IMR-90 (cell line): ENCODE data around the gene ADAMTS13. TPM values are rescaled to one million over a fixed set of nuclear protein-coding genes. Genes with fewer than 3 reads are reported as not detected.
A peak's percentile ranks its signal among the peaks of the same experiment; 100 is the strongest.

ENCODE experiments used
- ATAC-seq: fragments of 200-7000 bp; cut with Tn5 transposase; 2 replicates; pipeline ENCODE4 v1.9.1; 2020; ENCODE audit warnings: low read depth, mild to moderate bottlenecking, moderate library complexity
- BruUV-seq: library from RNA; stranded (reverse); fragments of 400-500 nt; replicated peaks from 2 replicates; lab custom pipeline; 2021; lab: Mats Ljungman, UMichigan
- CTCF ChIA-PET: fragments of 300-600 bp; formaldehyde crosslinking; extraction: SDS; loops from one replicate; lab custom pipeline; 2021; ENCODE audit warnings: antibody characterized with exemption; lab: Yijun Ruan, JAX
- POLR2A ChIA-PET: fragments of 300-600 bp; sonication (Branson Sonifier 250); formaldehyde crosslinking; loops from one replicate; lab custom pipeline; 2022; ENCODE audit warnings: antibody characterized with exemption; ENCODE audit not compliant: unreplicated experiment; lab: Charles Lee
- DNase-seq: peaks from one replicate; pipeline ENCODE4 v3.0.0; 2013
- H2AFZ ChIP-seq: replicated peaks from 2 replicates; pipeline ENCODE3; 2013; ENCODE audit warnings: low read length, mild to moderate bottlenecking; ENCODE audit not compliant: poor library complexity
- H2AK5ac ChIP-seq: 2 replicates; pipeline ENCODE4 v1.6.1; 2013; ENCODE audit warnings: low read depth, low read length, inconsistent platforms
- H2AK9ac ChIP-seq: replicated peaks from 2 replicates; pipeline ENCODE3; 2013; ENCODE audit warnings: mild to moderate bottlenecking, low read depth, low read length, moderate library complexity; ENCODE audit not compliant: poor library complexity
- H2BK120ac ChIP-seq: 2 replicates; pipeline ENCODE4 v1.6.1; 2013; ENCODE audit warnings: low read depth, low read length, inconsistent platforms
- H2BK15ac ChIP-seq: 3 replicates; pipeline ENCODE4 v1.6.1; 2013; ENCODE audit warnings: low read depth, low read length, inconsistent platforms
- H2BK20ac ChIP-seq: 2 replicates; pipeline ENCODE4 v1.6.1; 2013; ENCODE audit warnings: low read depth, mild to moderate bottlenecking, inconsistent platforms, low read length, moderate library complexity
- H2BK5ac ChIP-seq: 2 replicates; pipeline ENCODE4 v1.6.1; 2013; ENCODE audit warnings: mild to moderate bottlenecking, low read depth, low read length, inconsistent platforms; ENCODE audit not compliant: poor library complexity, severe bottlenecking
- H3K14ac ChIP-seq: replicated peaks from 2 replicates; pipeline ENCODE4 v1.6.1; 2013; ENCODE audit warnings: low read depth, low read length, inconsistent platforms
- H3K18ac ChIP-seq: 2 replicates; pipeline ENCODE4 v1.6.1; 2013; ENCODE audit warnings: low read depth, low read length, control low read depth
- H3K23ac ChIP-seq: 2 replicates; pipeline ENCODE4 v1.6.1; 2013; ENCODE audit warnings: low read depth, low read length, inconsistent platforms
- H3K27ac ChIP-seq: 2 replicates; pipeline ENCODE4 v1.5.1; 2013; ENCODE audit warnings: mild to moderate bottlenecking, control low read depth, low read length; ENCODE audit not compliant: insufficient read depth
- H3K27me3 ChIP-seq: 2 replicates; pipeline ENCODE4 v1.6.1; 2013; ENCODE audit warnings: low read length; ENCODE audit not compliant: control insufficient read depth, insufficient read depth
- H3K36me3 ChIP-seq: 2 replicates; pipeline ENCODE4 v1.6.1; 2013; ENCODE audit warnings: low read length, mixed read lengths; ENCODE audit not compliant: control insufficient read depth, insufficient read depth
- H3K4ac ChIP-seq: 2 replicates; pipeline ENCODE4 v1.6.1; 2013; ENCODE audit warnings: low read depth, low read length, inconsistent platforms
- H3K4me1 ChIP-seq: 2 replicates; pipeline ENCODE4 v1.6.1; 2013; ENCODE audit warnings: low read length, mixed read lengths; ENCODE audit not compliant: control insufficient read depth, insufficient read depth
- H3K4me2 ChIP-seq: 2 replicates; pipeline ENCODE4 v1.6.1; 2013; ENCODE audit warnings: low read depth, mild to moderate bottlenecking, control low read depth, low read length, moderate library complexity
- H3K4me3 ChIP-seq: 2 replicates; pipeline ENCODE4 v1.5.1; 2013; ENCODE audit warnings: low read depth, mild to moderate bottlenecking, control low read depth, low read length, moderate library complexity; ENCODE audit not compliant: insufficient read depth
- H3K56ac ChIP-seq: 2 replicates; pipeline ENCODE4 v1.6.1; 2013; ENCODE audit warnings: low read length, inconsistent platforms; ENCODE audit not compliant: insufficient read depth; ENCODE audit errors: extremely low read depth
- H3K79me1 ChIP-seq, 2 experiments: 2 replicates each; pipeline ENCODE4 v1.6.1; 2013; ENCODE audit warnings: low read length in 2 of 2, inconsistent platforms in 1 of 2, low read depth in 1 of 2
- H3K9ac ChIP-seq: 2 replicates; pipeline ENCODE4 v1.6.1; 2013; ENCODE audit warnings: low read depth, low read length, control low read depth
- H3K9me1 ChIP-seq: 2 replicates; pipeline ENCODE4 v1.6.1; 2013; ENCODE audit warnings: low read length, inconsistent platforms; ENCODE audit not compliant: insufficient read depth
- H3K9me3 ChIP-seq: 2 replicates; pipeline ENCODE4 v1.6.1; 2013; ENCODE audit warnings: low read length; ENCODE audit not compliant: control insufficient read depth, insufficient read depth
- H4K20me1 ChIP-seq: 2 replicates; pipeline ENCODE4 v1.6.1; 2013; ENCODE audit warnings: low read length, inconsistent platforms; ENCODE audit not compliant: insufficient read depth
- H4K5ac ChIP-seq: 2 replicates; pipeline ENCODE4 v1.6.1; 2013; ENCODE audit warnings: mild to moderate bottlenecking, low read depth, low read length, control low read depth
- H4K8ac ChIP-seq, 2 experiments: 2 replicates each; pipeline ENCODE4 v1.6.1; 2013; ENCODE audit warnings: low read depth in 2 of 2, low read length in 2 of 2, control low read depth in 1 of 2, inconsistent platforms in 1 of 2
- H4K91ac ChIP-seq: 2 replicates; pipeline ENCODE4 v1.6.1; 2013; ENCODE audit warnings: low read depth, low read length, inconsistent platforms; ENCODE audit not compliant: insufficient read depth
- BHLHE40 ChIP-seq: fragments of 150-350 bp; IDR thresholded peaks from 2 replicates; pipeline ENCODE4 v1.6.1; 2016; ENCODE audit warnings: mild to moderate bottlenecking, low read depth, low read length
- CEBPB ChIP-seq: IDR thresholded peaks from 2 replicates; pipeline ENCODE4 v1.6.1; 2012; ENCODE audit warnings: low read depth, low read length, improper control_type of control experiment
- MXI1 ChIP-seq: IDR thresholded peaks from 2 replicates; pipeline ENCODE4 v1.6.1; 2012; ENCODE audit warnings: low read depth, mild to moderate bottlenecking, low read length, moderate library complexity, borderline replicate concordance
- NFE2L2 ChIP-seq: fragments of 150-350 bp; IDR thresholded peaks from 2 replicates; pipeline ENCODE4 v1.6.1; 2016; ENCODE audit warnings: low read depth, mild to moderate bottlenecking, low read length
- POLR2A ChIP-seq: IDR thresholded peaks from 2 replicates; pipeline ENCODE4 v1.6.1; 2012; ENCODE audit warnings: mild to moderate bottlenecking, low read depth, low read length
- WGBS, 2 experiments: methylation state at CpG; one replicate each; pipeline versions ENCODE4 v1.1.5 to v1.1.7; 2013; ENCODE audit warnings: missing lambda C conversion rate in 2 of 2; ENCODE audit not compliant: insufficient read length in 1 of 2; ENCODE audit errors: extremely low coverage in 2 of 2; 5-methylcytosine and 5-hydroxymethylcytosine counted together
- dilution Hi-C: fragments of 300-500 bp; cut with HindIII; formaldehyde crosslinking; loops from one replicate; pipeline ENCODE4 v1.14.3; 2018; ENCODE audit warnings: low sequenced_read_pairs; ENCODE audit not compliant: unreplicated experiment
- in situ Hi-C: fragments of 300-500 bp; cut with MboI; formaldehyde crosslinking; loops from 3 replicates; pipeline ENCODE4 v1.14.3; 2019; ENCODE audit warnings: low sequenced_read_pairs, inconsistent platforms, mixed read lengths
- intact Hi-C: fragments of 100-400 bp; cut with micrococcal nuclease; formaldehyde crosslinking; loops from 2 replicates; pipeline ENCODE4 v1.10.0; 2022
- polyA plus RNA-seq, 3 experiments: library from polyadenylated mRNA; depleted of rRNA; stranded (reverse); fragments of >200 nt; gene quantifications; 2 replicates each; pipeline ENCODE4 v1.2.3, GENCODE V29; 2012; ENCODE audit warnings: low replicate concordance in 1 of 3
- total RNA-seq: library from RNA; depleted of rRNA; stranded (reverse); fragments of >200 nt; gene quantifications from 2 replicates; pipeline ENCODE4 v1.2.3, GENCODE V29; 2012
- TF ChIP-seq, protein P1 (sequence below): fragments of 150-350 bp; IDR thresholded peaks from 2 replicates; pipeline ENCODE4 v1.6.1; 2017; ENCODE audit warnings: mild to moderate bottlenecking, antibody characterized with exemption, low read length, low read depth
- TF ChIP-seq, protein P2 (sequence below): fragments of 150-350 bp; IDR thresholded peaks from 2 replicates; pipeline ENCODE4 v1.6.1; 2016; ENCODE audit warnings: low read depth, mild to moderate bottlenecking, low read length, moderate library complexity, borderline replicate concordance
- TF ChIP-seq, protein P3 (sequence below): conservative IDR thresholded peaks from 2 replicates; pipeline ENCODE4 v1.5.1; 2012; ENCODE audit warnings: mild to moderate bottlenecking, low read depth, low read length, improper control_type of control experiment

The ADAMTS13 gene
- total and polyA plus RNA-seq, 2 of the 4 experiments (the other 2 are of a cell fraction) = 0.18 to 2.8 TPM

DNA sequence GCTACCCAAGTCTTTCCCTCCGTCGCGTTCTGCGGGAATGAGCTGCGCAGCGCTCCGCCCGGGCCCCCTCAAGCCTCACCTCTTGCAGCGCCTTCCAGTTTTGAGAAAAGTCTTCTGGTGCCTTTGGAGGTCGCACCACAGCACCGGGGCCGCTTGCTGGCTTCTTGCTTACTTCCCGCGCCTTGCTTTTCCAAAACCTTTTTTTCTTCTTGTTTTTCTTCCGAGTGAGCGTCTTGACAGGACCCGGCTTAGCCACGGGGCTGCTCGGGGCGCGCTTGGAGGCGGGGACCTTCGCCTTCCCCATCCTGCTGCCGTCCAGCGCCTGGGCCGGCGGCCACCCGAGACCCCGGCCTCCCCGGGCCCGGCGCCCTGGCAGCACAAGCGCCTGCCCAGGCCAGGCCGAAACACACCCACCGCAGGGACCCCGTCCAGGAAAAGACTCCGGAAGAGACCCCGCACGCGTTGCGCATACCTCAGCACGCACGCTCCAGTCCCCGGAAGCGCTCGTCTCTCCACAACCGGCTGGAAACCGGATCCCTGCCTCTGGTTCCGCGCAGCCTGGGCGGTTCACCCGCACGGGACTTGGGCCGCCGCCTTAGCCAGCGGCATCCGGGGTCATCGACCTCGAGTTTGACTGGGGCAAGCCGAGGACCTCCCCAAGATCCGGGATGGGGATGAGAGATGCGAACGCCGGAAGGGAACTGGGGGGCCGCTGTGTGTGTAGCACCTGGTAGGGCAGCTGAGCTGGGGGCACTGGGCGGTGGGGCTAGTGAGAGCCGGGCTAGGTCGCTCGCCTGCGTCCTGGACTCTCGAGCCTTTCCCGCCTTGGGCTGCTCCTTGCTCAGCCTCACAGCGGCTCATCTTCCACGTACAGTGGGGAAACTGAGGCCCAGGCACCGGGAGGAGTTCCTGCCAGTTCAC lies 4.4 kb upstream of the ADAMTS13 start, which contains the start of gene REXO4:
Gene REXO4 (minus strand): TSS at position 470 of the 921 bp plus-strand sequence. CDS start 166 bp downstream, at position 304.
- H3K79me1 ChIP-seq = peaks cover 25 to 40% of the 10 kb centered on the region in 2 experiments
- peak within 1 kb of the TSS; percentile 100 for H2AFZ ChIP-seq
- peak within 1 kb of the TSS; percentile 95 for H3K14ac ChIP-seq
- dilution Hi-C loops (no loop called here), in situ Hi-C loops (no loop called here), intact Hi-C loops (no loop called here)
- H3K4me2 ChIP-seq = peak within 1 kb of the TSS; percentile 98
- peak within 1 kb of the TSS; percentile 98 for H4K5ac ChIP-seq
- POLR2A ChIA-PET = no interaction called here
- no peak within 1 kb of the TSS for H2BK15ac ChIP-seq
- H3K9me1 ChIP-seq = peaks cover 7% of the 10 kb centered on the region
- no peak within 1 kb of the TSS for H2BK20ac ChIP-seq
- TF ChIP-seq, protein P1, sequence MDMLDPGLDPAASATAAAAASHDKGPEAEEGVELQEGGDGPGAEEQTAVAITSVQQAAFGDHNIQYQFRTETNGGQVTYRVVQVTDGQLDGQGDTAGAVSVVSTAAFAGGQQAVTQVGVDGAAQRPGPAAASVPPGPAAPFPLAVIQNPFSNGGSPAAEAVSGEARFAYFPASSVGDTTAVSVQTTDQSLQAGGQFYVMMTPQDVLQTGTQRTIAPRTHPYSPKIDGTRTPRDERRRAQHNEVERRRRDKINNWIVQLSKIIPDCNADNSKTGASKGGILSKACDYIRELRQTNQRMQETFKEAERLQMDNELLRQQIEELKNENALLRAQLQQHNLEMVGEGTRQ = peak; percentile 33
- TF ChIP-seq BHLHE40 = peak; percentile 99
- TF ChIP-seq, protein P2, sequence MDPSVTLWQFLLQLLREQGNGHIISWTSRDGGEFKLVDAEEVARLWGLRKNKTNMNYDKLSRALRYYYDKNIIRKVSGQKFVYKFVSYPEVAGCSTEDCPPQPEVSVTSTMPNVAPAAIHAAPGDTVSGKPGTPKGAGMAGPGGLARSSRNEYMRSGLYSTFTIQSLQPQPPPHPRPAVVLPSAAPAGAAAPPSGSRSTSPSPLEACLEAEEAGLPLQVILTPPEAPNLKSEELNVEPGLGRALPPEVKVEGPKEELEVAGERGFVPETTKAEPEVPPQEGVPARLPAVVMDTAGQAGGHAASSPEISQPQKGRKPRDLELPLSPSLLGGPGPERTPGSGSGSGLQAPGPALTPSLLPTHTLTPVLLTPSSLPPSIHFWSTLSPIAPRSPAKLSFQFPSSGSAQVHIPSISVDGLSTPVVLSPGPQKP = no peak
- TF ChIP-seq CEBPB = no peak
- peak; percentile 94 for TF ChIP-seq MXI1
- peak; percentile 48; the same call in 1 of the 2 replicates for TF ChIP-seq POLR2A
- TF ChIP-seq NFE2L2 = peak; percentile 9; the same call in 1 of the 2 replicates
- TF ChIP-seq, protein P3, sequence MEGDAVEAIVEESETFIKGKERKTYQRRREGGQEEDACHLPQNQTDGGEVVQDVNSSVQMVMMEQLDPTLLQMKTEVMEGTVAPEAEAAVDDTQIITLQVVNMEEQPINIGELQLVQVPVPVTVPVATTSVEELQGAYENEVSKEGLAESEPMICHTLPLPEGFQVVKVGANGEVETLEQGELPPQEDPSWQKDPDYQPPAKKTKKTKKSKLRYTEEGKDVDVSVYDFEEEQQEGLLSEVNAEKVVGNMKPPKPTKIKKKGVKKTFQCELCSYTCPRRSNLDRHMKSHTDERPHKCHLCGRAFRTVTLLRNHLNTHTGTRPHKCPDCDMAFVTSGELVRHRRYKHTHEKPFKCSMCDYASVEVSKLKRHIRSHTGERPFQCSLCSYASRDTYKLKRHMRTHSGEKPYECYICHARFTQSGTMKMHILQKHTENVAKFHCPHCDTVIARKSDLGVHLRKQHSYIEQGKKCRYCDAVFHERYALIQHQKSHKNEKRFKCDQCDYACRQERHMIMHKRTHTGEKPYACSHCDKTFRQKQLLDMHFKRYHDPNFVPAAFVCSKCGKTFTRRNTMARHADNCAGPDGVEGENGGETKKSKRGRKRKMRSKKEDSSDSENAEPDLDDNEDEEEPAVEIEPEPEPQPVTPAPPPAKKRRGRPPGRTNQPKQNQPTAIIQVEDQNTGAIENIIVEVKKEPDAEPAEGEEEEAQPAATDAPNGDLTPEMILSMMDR = no peak
- H3K4me3 ChIP-seq = peak within 1 kb of the TSS; percentile 69
- H3K18ac ChIP-seq = peak within 1 kb of the TSS; percentile 31; the same call in 1 of the 2 replicates
- peak within 1 kb of the TSS; percentile 87 for H3K9ac ChIP-seq
- H3K56ac ChIP-seq = peak within 1 kb of the TSS; percentile 89
- peak within 1 kb of the TSS; percentile 91 for H4K91ac ChIP-seq
- no TSS peak for BruUV-seq
- peak within 1 kb of the TSS; percentile 55; the same call in 1 of the 2 replicates for H2BK120ac ChIP-seq
- 1% methylated on average over 43 of the region's 75 CpGs; no CpG with 5 or more reads in 1 of the 2 experiments for WGBS, 2 experiments
- H3K4me1 ChIP-seq = peaks cover 6% of the 10 kb centered on the region; the same call in 1 of the 2 replicates
- peak within 1 kb of the TSS; percentile 77 for H3K27ac ChIP-seq
- H3K36me3 ChIP-seq = peaks cover 17% of the 10 kb centered on the region
- H3K9me3 ChIP-seq = no peaks in the 10 kb centered on the region
- H3K27me3 ChIP-seq = no peaks in the 10 kb centered on the region
- H2BK5ac ChIP-seq = peak within 1 kb of the TSS; percentile 66
- H2AK5ac ChIP-seq = peak within 1 kb of the TSS; percentile 4
- CTCF ChIA-PET = no interaction called here
- H2AK9ac ChIP-seq = peak within 1 kb of the TSS; percentile 92
- H3K4ac ChIP-seq = peak within 1 kb of the TSS; percentile 97
- peak within 1 kb of the TSS; percentile 99 to 100 for H4K8ac ChIP-seq
- peaks cover 15% of the 10 kb centered on the region for H4K20me1 ChIP-seq
- peak within 1 kb of the TSS; percentile 82 for H3K23ac ChIP-seq
- peak; percentile 96 for ATAC-seq
- DNase-seq = peak; percentile 85
